GM23338 (cell line): ENCODE results near the gene KRTAP10-6. TPM values are rescaled to one million over a fixed set of nuclear protein-coding genes. Genes with fewer than 3 reads are reported as not detected.

ENCODE experiments used
- ATAC-seq: fragments of 200-7000 bp; cut with Tn5 transposase; 3 replicates; pipeline ENCODE4 v1.9.1; 2020
- DNase-seq: peaks from one replicate; pipeline ENCODE4 v3.0.0-alpha.2; 2015; ENCODE audit warnings: low spot score
- H2AFZ ChIP-seq: fragments of 200-600 bp; sonication (generic); 2 replicates; pipeline ENCODE4 v1.8.0; 2016; ENCODE audit warnings: antibody characterized with exemption, mild to moderate bottlenecking, moderate library complexity
- H3F3A ChIP-seq: fragments of 200-600 bp; sonication (generic); replicated peaks from 2 replicates; pipeline ENCODE4 v1.8.0; 2017; ENCODE audit warnings: antibody characterized with exemption, mixed run types, low read depth
- H3K27ac ChIP-seq: fragments of 200-600 bp; sonication (generic); 2 replicates; pipeline ENCODE4 v1.6.1; 2016; ENCODE audit warnings: low read depth
- H3K27me3 ChIP-seq: fragments of 200-600 bp; sonication (generic); 2 replicates; pipeline ENCODE4 v1.8.0; 2016; ENCODE audit warnings: mild to moderate bottlenecking, mixed run types, moderate library complexity; ENCODE audit not compliant: insufficient read depth
- H3K36me3 ChIP-seq: fragments of 200-600 bp; sonication (generic); 2 replicates; pipeline ENCODE4 v1.8.0; 2016; ENCODE audit warnings: mild to moderate bottlenecking; ENCODE audit not compliant: insufficient read depth
- H3K4me1 ChIP-seq: fragments of 200-600 bp; sonication (generic); 2 replicates; pipeline ENCODE4 v1.8.0; 2016; ENCODE audit warnings: mild to moderate bottlenecking, moderate library complexity; ENCODE audit not compliant: insufficient read depth
- H3K4me2 ChIP-seq: fragments of 200-600 bp; sonication (generic); 2 replicates; pipeline ENCODE4 v1.7.1; 2017; ENCODE audit warnings: mixed run types
- H3K4me3 ChIP-seq: fragments of 200-600 bp; sonication (generic); 2 replicates; pipeline ENCODE4 v1.6.1; 2016; ENCODE audit warnings: mixed run types
- H3K79me2 ChIP-seq: fragments of 200-600 bp; sonication (generic); replicated peaks from 2 replicates; pipeline ENCODE4 v1.8.0; 2017; ENCODE audit warnings: mild to moderate bottlenecking; ENCODE audit not compliant: insufficient read depth
- H3K9me2 ChIP-seq: fragments of 200-600 bp; sonication (generic); 2 replicates; pipeline ENCODE4 v1.8.0; 2017; ENCODE audit not compliant: insufficient read depth
- H4K20me1 ChIP-seq: fragments of 200-600 bp; sonication (generic); replicated peaks from 2 replicates; pipeline ENCODE4 v1.8.0; 2017; ENCODE audit warnings: mild to moderate bottlenecking; ENCODE audit not compliant: insufficient read depth
- H3K27ac Mint-ChIP-seq: 2 replicates; pipeline ENCODE4 v1.8.0; 2020; ENCODE audit warnings: inconsistent platforms, mild to moderate bottlenecking, moderate library complexity, mixed read lengths
- H3K27me3 Mint-ChIP-seq: 3 replicates; pipeline ENCODE4 v1.8.0; 2022; ENCODE audit warnings: low read depth, mild to moderate bottlenecking, moderate library complexity, mixed read lengths, inconsistent platforms; ENCODE audit not compliant: insufficient read depth, poor library complexity
- H3K36me3 Mint-ChIP-seq: 3 replicates; pipeline ENCODE4 v1.8.0; 2021; ENCODE audit warnings: low read depth, mild to moderate bottlenecking, inconsistent platforms, moderate library complexity, mixed read lengths
- H3K4me1 Mint-ChIP-seq: 3 replicates; pipeline ENCODE4 v1.8.0; 2020; ENCODE audit warnings: mild to moderate bottlenecking, inconsistent platforms, mixed read lengths
- H3K4me3 Mint-ChIP-seq: 3 replicates; pipeline ENCODE4 v1.8.0; 2021; ENCODE audit warnings: moderate library complexity, mild to moderate bottlenecking, inconsistent platforms, mixed read lengths
- H3K9me3 Mint-ChIP-seq: 3 replicates; pipeline ENCODE4 v1.8.0; 2020; ENCODE audit warnings: moderate library complexity, mild to moderate bottlenecking, inconsistent platforms, mixed read lengths
- EZH2 ChIP-seq: fragments of 200-600 bp; sonication (generic); IDR thresholded peaks from one replicate; pipeline ENCODE4 v1.8.0; 2017; ENCODE audit warnings: antibody characterized with exemption, mild to moderate bottlenecking, low read depth; ENCODE audit not compliant: unreplicated experiment
- STAT1 ChIP-seq: IDR thresholded peaks from one replicate; pipeline ENCODE4 v1.6.1; 2016; ENCODE audit warnings: antibody characterized with exemption; ENCODE audit not compliant: unreplicated experiment
- polyA plus RNA-seq: library from polyadenylated mRNA; unstranded; fragments of >200 nt; fragmentation: Nextera tagmentation; extraction: Ambion mirVana; gene quantifications from 2 replicates; pipeline ENCODE4 v1.2.1, GENCODE V29; 2016
- total RNA-seq: library from RNA; depleted of rRNA; stranded (reverse); fragments of >200 nt; shearing (Covaris generic); gene quantifications from 2 replicates; pipeline ENCODE4 v1.2.3, GENCODE V29; 2014
- TF ChIP-seq, protein P1 (sequence below): IDR thresholded peaks from 2 replicates; pipeline ENCODE4 v1.6.1; 2016; ENCODE audit warnings: antibody characterized with exemption
- TF ChIP-seq, protein P2 (sequence below): fragments of 250-450 bp; sonication (Bioruptor Pico); IDR thresholded peaks from 2 replicates; pipeline ENCODE4 v1.5.0; 2020; ENCODE audit warnings: mild to moderate bottlenecking, moderate library complexity

KRTAP10-6 gene
- total and polyA plus RNA-seq, 2 experiments from 2014 or later: not detected

DNA sequence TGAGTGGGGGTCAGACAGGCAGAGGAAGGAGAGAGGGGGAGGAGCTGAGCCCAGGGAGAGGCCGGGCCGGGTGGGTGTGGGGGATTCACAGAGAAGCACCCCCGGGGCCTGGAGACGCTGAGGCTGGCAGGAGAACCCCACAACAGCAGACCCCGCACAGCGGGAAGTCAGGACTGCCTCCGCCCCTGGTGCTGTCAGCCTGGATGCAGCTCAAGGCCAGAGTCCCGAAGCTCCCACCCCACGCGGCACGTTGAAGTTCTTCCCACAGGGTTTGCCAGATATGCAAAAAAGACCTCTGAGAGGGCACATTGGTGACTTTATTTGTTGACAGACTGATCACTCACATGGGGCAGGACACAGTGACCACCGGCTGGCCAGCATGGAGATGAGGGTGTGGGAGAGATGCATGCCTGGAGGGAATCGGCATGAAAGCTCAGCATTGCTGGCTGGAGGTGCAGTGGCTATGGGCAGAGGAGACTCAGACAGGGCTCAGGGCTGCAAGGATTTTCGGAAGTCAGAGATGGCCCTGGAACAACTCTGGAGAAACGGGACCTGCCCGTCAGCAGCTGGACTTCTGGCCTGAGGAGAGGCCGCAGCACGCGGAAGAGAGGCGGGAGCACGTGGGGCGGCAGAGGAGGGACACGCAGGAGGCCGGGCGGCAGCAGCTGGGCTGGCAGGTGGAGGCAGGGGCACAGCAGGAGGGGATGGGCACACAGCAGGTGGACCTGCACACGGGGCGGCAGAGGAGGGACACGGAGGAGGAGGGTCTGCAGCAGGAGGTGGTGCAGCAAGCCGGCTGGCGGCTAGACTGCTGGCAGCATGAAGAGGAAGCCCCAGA, 34.6 kb downstream of the KRTAP10-6 start:
- TF ChIP-seq, protein P1, sequence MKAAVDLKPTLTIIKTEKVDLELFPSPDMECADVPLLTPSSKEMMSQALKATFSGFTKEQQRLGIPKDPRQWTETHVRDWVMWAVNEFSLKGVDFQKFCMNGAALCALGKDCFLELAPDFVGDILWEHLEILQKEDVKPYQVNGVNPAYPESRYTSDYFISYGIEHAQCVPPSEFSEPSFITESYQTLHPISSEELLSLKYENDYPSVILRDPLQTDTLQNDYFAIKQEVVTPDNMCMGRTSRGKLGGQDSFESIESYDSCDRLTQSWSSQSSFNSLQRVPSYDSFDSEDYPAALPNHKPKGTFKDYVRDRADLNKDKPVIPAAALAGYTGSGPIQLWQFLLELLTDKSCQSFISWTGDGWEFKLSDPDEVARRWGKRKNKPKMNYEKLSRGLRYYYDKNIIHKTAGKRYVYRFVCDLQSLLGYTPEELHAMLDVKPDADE: no peak
- no peak for TF ChIP-seq STAT1
- ATAC-seq (peak; percentile 69), DNase-seq (no peak)
- H2AFZ ChIP-seq: peak overlapping the region; percentile 63; the same call in 1 of the 2 replicates
- H3K27me3 ChIP-seq: no peaks in the 10 kb centered on the region
- Mint-ChIP-seq H3K4me1 (peaks cover 17% of the 10 kb centered on the region), H3K27me3 (peaks cover 5% of the 10 kb centered on the region), H3K4me3 (no peak overlapping the region), H3K36me3 (no peaks in the 10 kb centered on the region; the same call in 2 of the 3 replicates), H3K27ac (no peak overlapping the region), H3K9me3 (no peaks in the 10 kb centered on the region)
- H3K4me3 ChIP-seq: no peak overlapping the region
- H3K4me1 ChIP-seq: 0 out of 2 replicates have a peak, but pooled peaks cover 5% of the 10 kb centered on the region
- H4K20me1 ChIP-seq: no peaks in the 10 kb centered on the region
- no peaks in the 10 kb centered on the region for H3K79me2 ChIP-seq
- H3K36me3 ChIP-seq: no peaks in the 10 kb centered on the region
- H3F3A ChIP-seq: 0 out of 2 replicates have a peak, but pooled peaks cover 2% of the 10 kb centered on the region
- no peak overlapping the region for H3K4me2 ChIP-seq
- H3K9me2 ChIP-seq: no peaks in the 10 kb centered on the region
- H3K27ac ChIP-seq: no peak overlapping the region

DNA sequence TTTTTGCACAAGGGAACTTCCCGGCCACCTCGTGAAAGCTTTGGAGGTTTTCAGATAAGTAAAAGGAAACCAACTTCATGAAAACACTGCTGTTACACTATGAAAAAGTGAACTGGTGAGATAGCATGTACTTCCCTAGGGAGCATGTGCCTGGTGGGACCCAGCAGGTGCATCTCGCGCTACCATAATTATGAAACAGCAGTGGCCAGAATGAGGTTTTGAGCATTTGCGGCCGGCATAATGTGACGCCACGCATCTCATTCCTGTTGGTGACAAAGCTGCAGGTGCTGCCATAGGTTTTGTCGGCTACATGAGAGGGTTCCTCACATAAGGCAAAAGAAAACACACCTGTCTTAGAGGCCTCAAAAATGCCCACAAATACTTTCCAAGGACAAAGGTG, 35.4 kb downstream of the KRTAP10-6 start:
- peaks cover 11% of the 10 kb centered on the region for H3K27me3 Mint-ChIP-seq
- no peaks in the 10 kb centered on the region for H3K9me3 Mint-ChIP-seq

More for the DNA sequence above, 35.4 kb downstream of the KRTAP10-6 start:
- Mint-ChIP-seq H3K36me3 (no peaks in the 10 kb centered on the region; the same call in 2 of the 3 replicates), H3K27ac (no peak overlapping the region), H3K4me3 (no peak overlapping the region), H3K4me1 (peaks cover 25% of the 10 kb centered on the region)
- H4K20me1 ChIP-seq: no peaks in the 10 kb centered on the region
- ATAC-seq (no peak), DNase-seq (no peak)
- TF ChIP-seq EZH2: no peak
- TF ChIP-seq, protein P2, sequence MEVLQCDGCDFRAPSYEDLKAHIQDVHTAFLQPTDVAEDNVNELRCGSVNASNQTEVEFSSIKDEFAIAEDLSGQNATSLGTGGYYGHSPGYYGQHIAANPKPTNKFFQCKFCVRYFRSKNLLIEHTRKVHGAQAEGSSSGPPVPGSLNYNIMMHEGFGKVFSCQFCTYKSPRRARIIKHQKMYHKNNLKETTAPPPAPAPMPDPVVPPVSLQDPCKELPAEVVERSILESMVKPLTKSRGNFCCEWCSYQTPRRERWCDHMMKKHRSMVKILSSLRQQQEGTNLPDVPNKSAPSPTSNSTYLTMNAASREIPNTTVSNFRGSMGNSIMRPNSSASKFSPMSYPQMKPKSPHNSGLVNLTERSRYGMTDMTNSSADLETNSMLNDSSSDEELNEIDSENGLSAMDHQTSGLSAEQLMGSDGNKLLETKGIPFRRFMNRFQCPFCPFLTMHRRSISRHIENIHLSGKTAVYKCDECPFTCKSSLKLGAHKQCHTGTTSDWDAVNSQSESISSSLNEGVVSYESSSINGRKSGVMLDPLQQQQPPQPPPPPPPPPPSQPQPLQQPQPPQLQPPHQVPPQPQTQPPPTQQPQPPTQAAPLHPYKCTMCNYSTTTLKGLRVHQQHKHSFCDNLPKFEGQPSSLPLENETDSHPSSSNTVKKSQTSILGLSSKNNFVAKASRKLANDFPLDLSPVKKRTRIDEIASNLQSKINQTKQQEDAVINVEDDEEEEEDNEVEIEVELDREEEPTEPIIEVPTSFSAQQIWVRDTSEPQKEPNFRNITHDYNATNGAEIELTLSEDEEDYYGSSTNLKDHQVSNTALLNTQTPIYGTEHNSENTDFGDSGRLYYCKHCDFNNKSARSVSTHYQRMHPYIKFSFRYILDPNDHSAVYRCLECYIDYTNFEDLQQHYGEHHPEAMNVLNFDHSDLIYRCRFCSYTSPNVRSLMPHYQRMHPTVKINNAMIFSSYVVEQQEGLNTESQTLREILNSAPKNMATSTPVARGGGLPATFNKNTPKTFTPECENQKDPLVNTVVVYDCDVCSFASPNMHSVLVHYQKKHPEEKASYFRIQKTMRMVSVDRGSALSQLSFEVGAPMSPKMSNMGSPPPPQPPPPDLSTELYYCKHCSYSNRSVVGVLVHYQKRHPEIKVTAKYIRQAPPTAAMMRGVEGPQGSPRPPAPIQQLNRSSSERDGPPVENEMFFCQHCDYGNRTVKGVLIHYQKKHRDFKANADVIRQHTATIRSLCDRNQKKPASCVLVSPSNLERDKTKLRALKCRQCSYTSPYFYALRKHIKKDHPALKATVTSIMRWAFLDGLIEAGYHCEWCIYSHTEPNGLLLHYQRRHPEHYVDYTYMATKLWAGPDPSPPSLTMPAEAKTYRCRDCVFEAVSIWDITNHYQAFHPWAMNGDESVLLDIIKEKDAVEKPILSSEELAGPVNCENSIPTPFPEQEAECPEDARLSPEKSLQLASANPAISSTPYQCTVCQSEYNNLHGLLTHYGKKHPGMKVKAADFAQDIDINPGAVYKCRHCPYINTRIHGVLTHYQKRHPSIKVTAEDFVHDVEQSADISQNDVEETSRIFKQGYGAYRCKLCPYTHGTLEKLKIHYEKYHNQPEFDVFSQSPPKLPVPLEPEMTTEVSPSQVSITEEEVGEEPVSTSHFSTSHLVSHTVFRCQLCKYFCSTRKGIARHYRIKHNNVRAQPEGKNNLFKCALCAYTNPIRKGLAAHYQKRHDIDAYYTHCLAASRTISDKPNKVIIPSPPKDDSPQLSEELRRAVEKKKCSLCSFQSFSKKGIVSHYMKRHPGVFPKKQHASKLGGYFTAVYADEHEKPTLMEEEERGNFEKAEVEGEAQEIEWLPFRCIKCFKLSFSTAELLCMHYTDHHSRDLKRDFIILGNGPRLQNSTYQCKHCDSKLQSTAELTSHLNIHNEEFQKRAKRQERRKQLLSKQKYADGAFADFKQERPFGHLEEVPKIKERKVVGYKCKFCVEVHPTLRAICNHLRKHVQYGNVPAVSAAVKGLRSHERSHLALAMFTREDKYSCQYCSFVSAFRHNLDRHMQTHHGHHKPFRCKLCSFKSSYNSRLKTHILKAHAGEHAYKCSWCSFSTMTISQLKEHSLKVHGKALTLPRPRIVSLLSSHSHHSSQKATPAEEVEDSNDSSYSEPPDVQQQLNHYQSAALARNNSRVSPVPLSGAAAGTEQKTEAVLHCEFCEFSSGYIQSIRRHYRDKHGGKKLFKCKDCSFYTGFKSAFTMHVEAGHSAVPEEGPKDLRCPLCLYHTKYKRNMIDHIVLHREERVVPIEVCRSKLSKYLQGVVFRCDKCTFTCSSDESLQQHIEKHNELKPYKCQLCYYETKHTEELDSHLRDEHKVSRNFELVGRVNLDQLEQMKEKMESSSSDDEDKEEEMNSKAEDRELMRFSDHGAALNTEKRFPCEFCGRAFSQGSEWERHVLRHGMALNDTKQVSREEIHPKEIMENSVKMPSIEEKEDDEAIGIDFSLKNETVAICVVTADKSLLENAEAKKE (CRISPR knock-in tag): no peak
- no peak overlapping the region for H3K4me2 ChIP-seq
- no peak overlapping the region for H3K4me3 ChIP-seq
- no peaks in the 10 kb centered on the region for H3K79me2 ChIP-seq
- H3F3A ChIP-seq: 0 out of 2 replicates have a peak, but pooled peaks cover 2% of the 10 kb centered on the region
- no peaks in the 10 kb centered on the region for H3K27me3 ChIP-seq
- H2AFZ ChIP-seq: no peak overlapping the region
- peaks cover 10% of the 10 kb centered on the region; the same call in 1 of the 2 replicates for H3K4me1 ChIP-seq
- no peaks in the 10 kb centered on the region for H3K36me3 ChIP-seq
- H3K27ac ChIP-seq: no peak overlapping the region
- H3K9me2 ChIP-seq: no peaks in the 10 kb centered on the region
